Testis (tissue), 2 donors: ENCODE results near the gene SERTM2.

Experiments
- POLR2A ChIP-seq: fragments of 450-650 bp; IDR thresholded peaks from one replicate; pipeline ENCODE4 v1.6.1; 2017; ENCODE audit warnings: antibody characterized with exemption, mild to moderate bottlenecking, moderate library complexity
- TF ChIP-seq, protein P1 (sequence below), 3 experiments: fragments of 450-650 bp in 2 of 3; fragments of 200-600 bp in 1 of 3; sonication (generic) in 1 of 3; IDR thresholded peaks; one replicate each; pipeline ENCODE4 v1.5.1; 2016 to 2019; ENCODE audit warnings: antibody characterized with exemption in 3 of 3, mild to moderate bottlenecking in 2 of 3, moderate library complexity in 1 of 3

- TF ChIP-seq, protein P1, sequence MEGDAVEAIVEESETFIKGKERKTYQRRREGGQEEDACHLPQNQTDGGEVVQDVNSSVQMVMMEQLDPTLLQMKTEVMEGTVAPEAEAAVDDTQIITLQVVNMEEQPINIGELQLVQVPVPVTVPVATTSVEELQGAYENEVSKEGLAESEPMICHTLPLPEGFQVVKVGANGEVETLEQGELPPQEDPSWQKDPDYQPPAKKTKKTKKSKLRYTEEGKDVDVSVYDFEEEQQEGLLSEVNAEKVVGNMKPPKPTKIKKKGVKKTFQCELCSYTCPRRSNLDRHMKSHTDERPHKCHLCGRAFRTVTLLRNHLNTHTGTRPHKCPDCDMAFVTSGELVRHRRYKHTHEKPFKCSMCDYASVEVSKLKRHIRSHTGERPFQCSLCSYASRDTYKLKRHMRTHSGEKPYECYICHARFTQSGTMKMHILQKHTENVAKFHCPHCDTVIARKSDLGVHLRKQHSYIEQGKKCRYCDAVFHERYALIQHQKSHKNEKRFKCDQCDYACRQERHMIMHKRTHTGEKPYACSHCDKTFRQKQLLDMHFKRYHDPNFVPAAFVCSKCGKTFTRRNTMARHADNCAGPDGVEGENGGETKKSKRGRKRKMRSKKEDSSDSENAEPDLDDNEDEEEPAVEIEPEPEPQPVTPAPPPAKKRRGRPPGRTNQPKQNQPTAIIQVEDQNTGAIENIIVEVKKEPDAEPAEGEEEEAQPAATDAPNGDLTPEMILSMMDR (IDR thresholded peaks at IDR 0.05), result no peak
- no peak for TF ChIP-seq POLR2A
Observed at GRCh38 chrX:111520506-111520905, 9.1 kb downstream of the SERTM2 start.
